NCI-H446 (cell line): Measurements from ENCODE around the gene ACVR2A.

Source experiments
- DNase-seq, 2 experiments: peaks; one replicate each; lab custom pipeline; 2025; lab: John Stamatoyannopoulos, UW

ACVR2A gene

GRCh38 chr2:147924647-147925046 is 79.8 kb downstream of the ACVR2A start:
- no peak for DNase-seq

GRCh38 chr2:147925886-147926285 is 81.1 kb downstream of the ACVR2A start:
- no peak for DNase-seq

GRCh38 chr2:147927053-147927588 is 82.3 kb downstream of the ACVR2A start:
- no peak for DNase-seq

DNA sequence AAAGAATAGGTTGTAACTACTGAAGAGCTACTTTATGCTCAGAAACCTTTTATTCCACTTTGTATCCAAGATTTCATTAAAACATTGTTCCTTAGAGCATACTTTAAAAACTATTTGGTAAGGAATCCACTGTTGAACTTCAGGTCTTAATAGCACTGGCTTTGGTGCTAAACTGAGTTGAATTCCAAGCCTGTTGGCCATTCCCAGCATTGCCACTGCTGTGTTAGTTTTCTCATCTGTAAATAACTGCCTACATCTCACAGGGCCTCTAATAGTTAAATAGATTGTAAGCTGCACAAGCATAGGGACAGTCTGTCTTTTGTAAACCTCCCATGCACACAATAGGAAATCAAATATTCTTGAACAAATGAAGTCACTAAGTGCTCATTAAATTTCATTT is 89.1 kb downstream of the ACVR2A start:
- DNase-seq, result no peak

DNA sequence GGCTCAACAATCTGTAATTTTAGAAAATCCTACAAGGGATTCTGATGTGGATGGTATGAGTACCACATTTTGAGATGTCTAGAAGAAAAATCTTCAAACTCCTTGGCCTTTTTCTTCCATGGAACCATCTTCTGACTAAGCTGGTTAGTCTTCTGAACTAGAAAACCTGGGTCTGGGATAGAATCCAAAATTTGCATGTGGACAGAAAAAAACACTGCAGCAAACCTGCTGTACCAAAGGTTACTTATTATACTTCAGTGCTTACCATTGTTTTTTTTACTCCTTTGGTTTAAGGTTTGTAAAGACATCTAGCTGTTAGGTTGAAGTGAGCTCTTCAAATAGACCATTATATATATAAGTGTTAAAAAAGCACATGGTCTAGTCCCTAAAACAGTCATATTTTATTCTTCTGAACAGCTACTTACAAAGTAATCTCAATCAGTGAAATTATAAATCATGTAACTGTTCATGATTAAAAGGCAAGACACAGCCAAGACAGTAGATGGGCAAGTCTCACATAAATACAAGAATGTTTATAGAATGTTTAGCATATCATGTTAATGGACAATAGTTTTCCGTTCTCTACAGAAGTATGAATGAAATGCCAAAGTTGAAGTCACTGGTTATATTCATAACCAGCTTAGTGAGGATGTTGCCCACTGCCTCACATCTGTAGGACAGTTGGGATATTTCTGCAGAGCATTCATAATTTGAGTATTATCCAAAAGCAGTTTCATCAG is 90.2 kb downstream of the ACVR2A start:
- DNase-seq, result no peak

DNA sequence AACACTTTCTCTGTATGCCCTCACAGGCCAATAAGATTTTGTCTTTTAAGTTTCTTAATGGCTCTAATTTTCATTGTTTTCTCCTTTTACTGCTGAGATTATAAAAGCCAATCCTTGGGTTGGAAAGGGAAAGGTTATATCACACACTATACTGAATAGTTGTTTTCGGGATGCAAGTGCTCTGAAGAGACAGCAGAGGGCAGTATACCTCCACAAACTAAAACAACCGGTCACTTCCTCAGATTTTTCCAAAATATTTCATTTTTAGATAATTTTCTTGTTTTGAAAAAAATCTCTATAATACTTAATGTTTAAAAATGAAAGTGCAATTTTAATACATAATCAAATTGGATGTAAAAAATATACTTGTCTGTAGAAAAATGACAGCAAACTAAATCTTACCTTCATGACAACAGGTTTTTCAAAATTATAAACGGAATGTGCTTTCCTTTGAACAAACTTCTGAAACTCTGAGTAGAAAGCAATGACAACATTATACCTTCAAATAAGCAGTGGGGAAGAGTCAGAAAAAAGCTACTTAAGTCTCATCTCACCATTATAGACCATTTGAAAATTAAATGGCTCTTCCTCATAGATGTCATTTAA is 93.0 kb downstream of the ACVR2A start:
- peak in 1 of 2 experiments; percentile 53 for DNase-seq

GRCh38 chr2:147939313-147939712 is 94.5 kb downstream of the ACVR2A start:
- DNase-seq, result no peak

- no peak for DNase-seq
These were observed 100.8 kb downstream of the ACVR2A start for GRCh38 chr2:147945660-147946059.

DNA sequence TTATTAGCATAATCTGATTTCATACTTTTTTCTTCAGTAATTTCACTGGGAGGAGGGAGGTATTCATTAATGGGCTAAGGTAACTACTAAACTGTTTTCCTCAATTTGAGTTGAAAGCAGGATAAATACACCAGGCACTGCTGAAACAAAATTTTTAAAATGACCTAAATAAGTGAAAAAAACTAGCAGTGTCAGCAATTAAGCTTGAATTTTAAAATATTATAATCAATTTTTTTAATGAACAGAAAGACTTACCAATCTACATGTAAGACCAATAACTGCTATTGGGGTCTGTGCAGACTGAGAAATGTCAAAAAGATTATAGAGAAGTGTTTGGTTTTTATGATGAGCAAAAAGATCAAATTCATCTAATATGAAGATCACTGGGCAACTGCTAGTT is 107.3 kb downstream of the ACVR2A start:
- DNase-seq, result no peak

GRCh38 chr2:147968571-147968970 is 123.7 kb downstream of the ACVR2A start:
- no peak for DNase-seq

DNA sequence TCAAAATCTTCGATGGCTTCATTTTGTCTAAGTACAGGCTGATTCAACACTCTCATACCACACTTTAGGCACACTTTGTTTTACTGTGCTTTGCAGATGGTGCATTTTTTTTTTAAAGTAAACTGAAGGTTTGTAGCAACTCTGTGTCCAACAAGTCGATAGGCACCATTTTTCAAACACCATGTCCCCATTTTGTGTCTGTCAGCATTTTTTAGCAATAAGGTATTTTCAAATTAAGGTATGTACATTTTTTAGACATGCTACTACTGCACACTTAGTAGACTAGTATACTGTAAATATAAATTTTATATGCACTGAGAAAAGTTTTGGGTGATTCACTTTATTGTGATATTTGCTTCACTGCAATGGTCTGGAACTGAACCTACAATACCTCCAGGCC is 131.3 kb downstream of the ACVR2A start:
- no peak for DNase-seq

- DNase-seq, result no peak
These were observed 132.8 kb downstream of the ACVR2A start for GRCh38 chr2:147977679-147978078.
